ENCODE results near the gene SH3YL1.

Gene SH3YL1, protein sequence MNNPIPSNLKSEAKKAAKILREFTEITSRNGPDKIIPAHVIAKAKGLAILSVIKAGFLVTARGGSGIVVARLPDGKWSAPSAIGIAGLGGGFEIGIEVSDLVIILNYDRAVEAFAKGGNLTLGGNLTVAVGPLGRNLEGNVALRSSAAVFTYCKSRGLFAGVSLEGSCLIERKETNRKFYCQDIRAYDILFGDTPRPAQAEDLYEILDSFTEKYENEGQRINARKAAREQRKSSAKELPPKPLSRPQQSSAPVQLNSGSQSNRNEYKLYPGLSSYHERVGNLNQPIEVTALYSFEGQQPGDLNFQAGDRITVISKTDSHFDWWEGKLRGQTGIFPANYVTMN

DNA sequence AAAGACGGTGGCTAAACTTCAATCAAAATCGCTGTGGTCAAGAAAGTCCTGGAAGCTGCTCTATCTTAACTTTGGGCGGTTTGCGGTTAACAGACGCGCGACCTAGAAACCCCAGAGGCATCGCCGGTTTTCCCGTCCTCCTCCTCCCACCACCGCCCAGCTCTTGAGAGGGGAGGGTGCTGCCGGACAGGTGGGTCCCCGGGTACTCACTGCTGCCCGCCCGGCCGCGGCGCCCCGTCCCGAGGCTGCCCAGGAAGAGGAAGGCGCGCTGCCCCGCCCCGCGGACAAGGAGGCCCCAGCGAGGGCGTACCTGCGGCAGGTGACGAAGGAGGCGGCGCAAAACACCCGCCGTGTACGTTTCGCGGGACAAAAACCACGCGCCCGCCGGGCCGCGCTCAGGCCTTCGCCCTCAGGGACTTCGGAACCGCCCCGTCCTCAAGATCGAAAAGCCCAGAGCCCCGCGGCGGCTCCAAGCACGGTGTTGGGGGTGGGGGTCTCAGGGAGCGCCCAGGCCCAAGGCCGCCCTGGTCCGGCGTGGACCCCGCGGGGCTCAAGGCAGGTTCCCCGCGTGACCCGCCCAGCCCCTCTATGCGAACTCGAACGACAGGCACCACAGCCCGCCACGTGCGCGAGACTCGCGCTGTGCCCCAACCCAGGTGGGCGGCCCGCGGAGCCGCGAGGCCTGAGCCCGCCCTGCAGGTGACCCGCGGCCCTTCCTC, at the start of gene SH3YL1:
Gene SH3YL1, minus strand, starts transcription at position 259 of the 719 bp plus-strand sequence. Its CDS starts 48 bp downstream, at position 211.
- no peak for DNase-seq (ENCODE audit: low read depth)

DNA sequence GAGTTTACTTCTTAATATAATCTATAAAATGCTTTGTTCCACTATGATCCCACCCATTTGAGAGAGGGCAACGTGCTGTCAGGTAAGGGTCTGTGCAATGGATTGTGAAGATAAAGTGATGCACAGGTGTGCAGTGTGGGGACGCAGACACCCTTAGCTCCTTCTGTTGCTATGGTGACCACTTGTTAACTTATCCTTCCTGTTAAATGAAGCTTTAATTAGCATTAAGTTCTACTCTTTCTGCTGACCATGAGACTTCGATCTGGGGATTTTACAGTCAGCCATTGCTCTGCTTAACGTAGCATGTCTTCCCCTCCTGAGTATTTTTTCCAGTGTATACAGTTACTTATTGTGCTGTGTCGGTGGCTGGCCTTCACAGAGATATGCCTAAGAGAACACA, 47.2 kb upstream of the SH3YL1 start:
- DNase-seq (ENCODE audit: low read depth) = no peak

DNA sequence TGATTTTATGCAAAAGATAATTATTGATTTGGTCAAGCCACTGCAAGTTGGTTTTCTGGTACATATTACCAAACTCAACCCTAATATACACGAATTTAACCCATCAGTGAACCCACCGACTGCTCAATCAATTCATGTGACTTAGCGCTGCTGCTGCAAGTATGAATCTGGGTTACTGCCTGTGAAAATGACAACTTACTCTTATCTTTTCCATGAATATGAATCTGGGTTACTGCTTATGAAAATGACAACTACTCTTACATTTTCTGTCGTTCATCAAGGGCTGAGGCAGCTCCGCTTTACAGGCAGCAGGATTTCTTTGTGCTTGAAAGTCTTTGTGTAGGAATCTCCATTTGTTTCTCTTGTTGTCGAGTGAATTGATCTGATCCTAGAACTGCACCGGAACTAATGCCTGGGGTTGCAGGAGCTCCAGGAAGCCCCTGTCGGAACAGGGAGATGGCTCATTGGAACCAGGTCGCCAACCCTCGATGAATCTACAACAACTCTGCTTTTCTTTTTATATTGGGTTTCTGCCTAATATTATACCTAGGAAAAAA, 46.2 kb upstream of the SH3YL1 start:
- DNase-seq (ENCODE audit: low read depth) = no peak

DNA sequence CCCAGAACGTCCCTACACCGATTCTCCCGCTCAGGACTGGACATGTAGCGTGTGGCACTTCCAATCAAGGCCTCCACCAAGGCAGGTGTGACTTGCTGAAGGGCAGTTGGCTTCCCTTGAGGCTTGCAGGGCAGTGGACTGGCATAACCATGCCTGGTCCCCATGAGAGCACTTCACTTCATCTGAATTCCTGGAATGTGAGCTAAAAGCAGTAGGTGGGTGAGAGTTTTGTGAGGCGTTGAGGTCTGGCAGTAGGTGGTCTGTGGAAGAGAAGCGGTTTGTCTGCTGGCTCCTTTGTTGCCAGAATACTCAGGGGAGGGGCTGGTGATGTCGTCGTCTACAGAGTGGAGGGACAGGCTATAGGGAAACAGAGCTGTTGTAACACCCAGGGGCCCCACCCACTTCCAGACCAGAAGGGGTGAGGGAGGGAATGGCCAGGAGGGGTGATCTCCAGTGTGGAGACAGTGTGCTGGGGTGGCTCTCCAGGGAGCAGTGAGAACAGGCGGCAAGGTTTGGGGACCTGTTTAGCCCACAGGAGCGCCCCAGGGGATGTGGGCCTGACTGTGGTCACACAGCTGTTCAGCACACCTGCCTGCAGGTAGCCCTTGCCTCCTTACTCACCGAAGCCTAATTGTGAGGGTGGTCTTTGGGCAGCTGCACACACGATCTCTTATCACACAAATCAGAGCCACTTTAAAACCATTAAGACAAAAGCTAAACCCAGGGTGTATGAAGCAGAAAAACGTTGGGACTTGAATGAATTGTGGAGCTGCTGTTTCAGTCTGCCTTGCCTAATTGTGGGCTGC, 45.5 kb upstream of the SH3YL1 start:
- no peak for DNase-seq (ENCODE audit: low read depth)

DNA sequence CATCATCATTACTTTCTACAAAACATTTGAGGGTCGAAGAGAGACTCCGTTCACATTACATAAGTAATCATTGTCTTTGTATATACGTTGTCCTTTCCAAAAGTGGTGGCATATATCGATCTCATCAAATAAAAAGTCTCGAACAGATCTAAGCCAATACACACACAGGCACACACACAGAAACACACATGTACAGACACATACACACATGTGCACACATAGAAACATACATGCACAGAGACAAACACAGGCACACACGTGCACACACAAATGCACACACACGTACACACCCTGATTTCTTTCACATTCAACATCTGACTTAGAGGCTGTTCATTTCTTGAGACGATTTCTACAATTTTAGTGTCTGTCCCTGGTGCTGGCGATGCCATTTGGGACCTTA, 41.5 kb upstream of the SH3YL1 start:
- no peak for DNase-seq (ENCODE audit: low read depth)

DNA sequence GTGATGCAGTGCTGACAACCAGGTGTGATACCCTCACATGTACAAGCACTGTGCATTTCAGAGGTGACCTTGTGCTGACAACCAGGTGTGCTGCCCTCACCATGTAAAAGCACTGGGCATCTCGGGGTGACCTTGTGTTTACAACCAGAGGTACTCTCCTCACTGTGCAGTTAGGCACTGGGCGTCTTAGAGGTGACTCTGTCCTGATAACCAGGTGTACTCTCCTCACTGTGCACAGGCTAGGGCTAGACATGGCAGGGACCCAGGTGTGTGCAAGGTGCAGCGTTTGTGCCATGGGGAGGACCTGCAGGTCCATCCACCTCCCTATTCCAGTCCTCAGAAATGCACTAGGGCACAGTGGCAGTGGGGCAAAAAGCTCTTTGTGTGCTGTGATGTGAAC, 32.5 kb upstream of the SH3YL1 start:
- no peak for DNase-seq (ENCODE audit: low read depth)

DNA sequence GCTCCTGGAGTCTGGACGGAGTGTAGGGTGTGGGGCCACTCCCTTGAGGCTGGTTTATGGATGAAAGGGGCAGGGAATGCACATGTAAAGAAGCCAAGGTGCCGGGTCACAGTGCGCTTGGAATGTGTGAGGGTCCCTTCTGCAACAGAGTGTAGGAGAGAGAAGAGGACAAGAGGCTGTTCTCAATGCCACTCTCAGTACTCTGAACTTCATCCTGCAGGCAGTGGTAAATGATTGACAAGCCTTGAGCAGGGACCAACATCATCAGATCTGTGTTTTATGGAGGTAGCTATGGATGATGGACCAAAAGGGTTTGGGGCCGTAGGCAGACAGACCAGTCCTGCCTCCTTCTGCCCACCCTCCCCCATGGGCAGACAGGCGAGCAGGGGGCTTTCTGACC, 31.3 kb upstream of the SH3YL1 start:
- no peak for DNase-seq (ENCODE audit: low read depth)

DNA sequence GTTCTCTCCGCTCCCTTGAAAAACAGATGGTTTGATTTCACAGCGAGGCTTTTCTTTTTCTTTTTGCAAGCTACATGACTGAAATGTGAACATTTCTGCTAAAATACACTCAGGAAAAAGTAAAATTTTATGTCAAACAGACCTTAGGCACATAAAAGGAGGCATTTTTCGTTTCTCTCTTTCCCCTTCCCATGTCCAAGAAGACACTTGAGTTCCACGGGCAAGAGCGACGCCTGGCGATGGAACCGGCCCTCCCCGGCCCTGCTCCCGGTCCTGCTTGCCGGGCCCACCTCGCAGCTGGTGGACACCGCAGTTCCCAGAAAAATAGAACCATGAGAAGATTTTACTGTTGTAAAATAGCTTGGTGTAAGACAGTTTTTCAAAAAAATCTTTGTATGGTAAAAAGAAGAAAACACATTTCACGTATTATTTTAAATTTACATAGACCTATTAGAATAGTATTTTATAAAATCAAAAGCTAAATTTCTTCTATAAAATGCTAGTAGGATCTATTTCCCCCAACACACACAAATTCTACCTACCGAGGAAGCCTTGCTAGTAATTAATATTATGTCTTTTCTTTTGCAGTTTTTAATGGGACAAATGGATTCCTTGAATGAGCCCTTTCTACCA, 26.4 kb upstream of the SH3YL1 start:
- DNase-seq (ENCODE audit: low read depth) = peak; percentile 31

DNA sequence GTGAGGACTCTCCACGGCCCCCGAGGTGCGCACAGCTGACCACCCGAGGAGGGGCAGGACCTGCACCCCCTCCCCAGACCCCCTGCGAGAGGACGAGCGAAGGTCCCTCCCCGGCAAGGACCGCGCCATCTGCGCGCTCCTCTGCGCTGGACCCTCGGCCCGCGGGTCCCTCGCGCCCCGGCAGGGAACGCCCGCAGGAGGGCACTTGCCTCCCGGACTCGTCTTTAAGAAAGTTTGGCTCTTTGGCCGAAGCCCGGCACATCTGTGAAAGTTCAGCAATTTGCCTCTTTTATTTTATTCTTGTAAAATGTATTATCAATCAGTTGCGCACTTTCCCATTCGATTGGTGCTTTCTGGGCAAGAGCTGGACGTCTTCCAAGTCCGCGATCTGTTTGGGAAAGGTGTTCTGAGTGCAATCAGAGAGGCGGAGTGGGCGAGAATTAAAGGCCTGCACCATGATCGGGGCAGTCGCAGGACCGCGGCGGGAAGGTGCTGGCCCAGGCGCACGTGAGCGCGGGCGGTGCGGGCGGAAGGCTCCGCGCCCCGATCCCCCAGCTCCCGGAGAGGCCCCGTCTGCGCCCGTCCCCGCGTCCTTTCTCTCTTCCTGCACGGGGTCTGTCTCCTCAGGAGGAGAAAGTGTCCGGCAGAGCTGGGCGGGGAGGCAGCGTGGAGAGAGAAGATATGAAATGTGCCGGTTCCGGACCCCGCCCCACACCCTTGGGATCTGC, 25.7 kb upstream of the SH3YL1 start:
- DNase-seq (ENCODE audit: low read depth) = no peak

DNA sequence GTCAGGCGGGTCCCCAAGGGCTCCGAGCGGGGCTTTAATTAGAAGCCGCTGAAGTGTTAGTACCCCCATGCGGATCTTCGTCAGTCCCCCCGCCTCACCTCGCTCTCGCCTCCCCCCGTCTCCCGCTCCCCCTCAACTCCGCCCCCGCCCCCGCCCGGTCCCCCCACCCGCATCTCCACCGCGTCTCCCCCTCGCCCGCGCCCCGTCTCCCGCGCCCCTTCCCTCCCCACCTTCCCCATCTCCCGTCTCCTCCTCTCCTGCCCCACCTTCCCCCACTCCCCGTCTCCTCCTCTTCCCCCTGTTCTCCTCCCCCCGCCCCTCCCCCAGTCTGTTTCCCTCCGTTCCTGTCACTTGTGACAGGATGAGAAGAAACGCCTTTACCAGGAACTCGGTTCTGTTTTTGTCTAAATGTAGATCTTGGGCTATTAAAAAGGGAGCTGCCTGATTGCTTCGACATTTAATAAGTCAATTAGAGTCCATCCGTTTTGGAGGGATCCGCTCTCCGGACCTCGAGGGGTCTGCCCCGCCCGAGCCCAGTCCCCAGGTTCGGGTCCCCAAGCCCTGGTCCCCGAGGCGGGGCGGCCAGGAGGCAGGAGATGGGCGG, 25.0 kb upstream of the SH3YL1 start:
- no peak for DNase-seq (ENCODE audit: low read depth)

DNA sequence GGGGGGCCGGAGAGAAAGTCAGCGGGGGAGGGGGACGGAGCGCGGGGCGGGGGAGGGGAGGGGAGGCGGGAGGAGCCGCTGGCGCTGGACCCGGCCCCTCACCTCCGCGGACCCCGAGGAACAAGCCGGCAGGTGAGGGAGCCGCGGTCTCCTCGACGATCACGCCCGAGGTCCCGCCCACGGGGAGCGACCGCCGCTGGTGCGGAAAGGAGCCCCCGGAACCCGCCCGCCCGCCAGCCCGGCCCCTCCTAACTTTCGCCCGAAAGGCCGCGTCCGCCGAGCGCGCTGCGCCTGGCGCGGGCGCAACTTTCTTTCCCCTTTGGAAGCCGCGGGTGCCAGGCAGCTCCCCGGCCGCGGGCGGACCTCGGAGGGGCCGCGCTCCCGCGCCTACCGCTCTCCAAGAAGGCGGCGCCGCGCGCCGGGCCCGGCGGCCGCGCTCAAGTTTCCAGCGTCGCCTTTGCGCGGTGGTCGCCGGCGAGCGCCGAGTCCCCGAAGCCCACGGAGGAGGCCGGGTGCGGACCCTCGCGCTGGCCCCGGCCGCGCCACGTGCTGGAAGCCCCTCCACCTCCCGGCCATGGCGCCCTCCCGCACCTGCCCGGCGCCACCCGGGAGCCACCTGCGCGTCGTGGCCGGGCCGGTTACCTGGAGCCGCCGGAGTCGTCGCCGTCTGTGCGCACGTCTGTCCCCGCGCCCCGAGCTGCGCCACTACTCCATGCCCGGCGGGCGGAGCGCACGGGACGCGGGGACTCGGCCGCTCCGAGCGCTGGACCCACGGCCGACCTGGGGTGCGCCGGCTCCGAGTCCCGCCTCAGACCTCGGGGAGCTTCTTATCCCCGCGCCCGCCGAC, 24.3 kb upstream of the SH3YL1 start, which contains the start of gene ALKAL2:
Gene ALKAL2, minus strand, starts transcription at position 181 of the 847 bp plus-strand sequence. CDS start 256 bp downstream, outside the sequence.
- no peak for DNase-seq (ENCODE audit: low read depth)

DNA sequence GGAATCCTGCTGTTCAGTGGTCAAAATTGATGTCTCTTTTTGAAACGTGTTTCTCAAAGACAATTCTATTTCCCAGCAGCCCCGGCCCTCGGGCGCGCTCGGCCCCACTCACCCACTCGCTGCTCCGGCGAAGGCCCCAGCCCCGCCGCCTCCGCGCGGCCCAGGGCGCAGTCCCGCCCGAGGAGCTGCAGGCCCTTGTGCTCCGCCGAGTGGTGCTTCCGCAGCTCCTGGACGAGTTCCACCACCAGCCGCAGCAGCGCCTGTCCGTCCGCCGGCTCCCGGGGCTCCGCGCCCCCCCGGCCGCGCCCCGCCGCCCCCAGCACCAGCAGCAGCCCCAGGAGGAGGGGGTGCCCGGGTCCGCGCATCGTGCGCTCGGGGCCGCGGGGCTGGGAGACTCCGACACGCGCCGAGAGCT, 23.6 kb upstream of the SH3YL1 start:
- no peak for DNase-seq (ENCODE audit: low read depth)

DNA sequence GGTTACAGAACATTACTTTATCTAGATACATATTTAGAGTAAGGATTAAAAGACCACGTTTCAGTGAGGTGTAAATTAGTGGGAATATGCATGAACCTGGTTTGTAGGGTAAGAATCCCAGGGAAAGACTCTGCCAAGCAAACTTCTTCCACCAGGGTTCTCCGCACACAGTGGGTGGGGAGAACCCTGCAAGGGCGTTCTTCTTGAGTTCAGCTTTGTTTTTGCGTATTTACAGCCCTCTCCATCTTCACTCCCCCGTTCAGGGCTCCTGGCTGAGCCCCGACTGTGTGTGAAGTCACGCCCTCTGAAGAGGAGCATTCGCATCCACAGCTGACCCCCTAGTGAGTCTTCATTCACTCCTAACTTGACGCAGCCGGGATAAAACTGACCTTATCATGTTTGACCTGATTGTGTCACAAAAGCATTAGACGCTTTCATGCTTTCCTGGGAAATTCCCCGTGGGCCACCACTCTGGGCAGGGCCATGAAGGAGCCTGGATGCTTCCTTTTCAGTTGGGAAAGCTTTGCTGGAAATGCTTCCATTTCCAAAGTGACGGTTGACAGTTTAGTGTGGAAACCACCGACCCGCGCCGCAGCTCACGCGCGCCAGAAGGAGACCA, 23.1 kb upstream of the SH3YL1 start:
- no peak for DNase-seq (ENCODE audit: low read depth)

DNA sequence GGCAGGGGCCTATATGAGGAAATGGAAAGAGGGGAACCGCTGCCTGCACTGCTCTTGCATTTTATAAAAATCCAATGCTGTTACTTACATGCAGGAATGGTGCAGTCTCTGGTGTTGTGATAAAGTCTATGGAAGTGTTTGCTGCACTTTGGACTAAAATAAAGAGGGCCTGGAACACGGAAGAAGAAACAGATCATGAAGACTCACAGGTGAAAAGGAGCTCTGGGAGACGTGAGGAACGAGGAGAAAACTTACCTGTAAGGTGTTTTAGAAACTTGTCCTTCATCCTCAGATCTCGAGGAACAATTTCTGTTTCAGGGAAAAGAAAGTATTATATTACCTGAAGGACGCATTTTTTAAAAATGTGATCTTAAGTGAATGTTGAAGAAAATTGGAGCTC, 22.2 kb upstream of the SH3YL1 start:
- DNase-seq (ENCODE audit: low read depth) = no peak

DNA sequence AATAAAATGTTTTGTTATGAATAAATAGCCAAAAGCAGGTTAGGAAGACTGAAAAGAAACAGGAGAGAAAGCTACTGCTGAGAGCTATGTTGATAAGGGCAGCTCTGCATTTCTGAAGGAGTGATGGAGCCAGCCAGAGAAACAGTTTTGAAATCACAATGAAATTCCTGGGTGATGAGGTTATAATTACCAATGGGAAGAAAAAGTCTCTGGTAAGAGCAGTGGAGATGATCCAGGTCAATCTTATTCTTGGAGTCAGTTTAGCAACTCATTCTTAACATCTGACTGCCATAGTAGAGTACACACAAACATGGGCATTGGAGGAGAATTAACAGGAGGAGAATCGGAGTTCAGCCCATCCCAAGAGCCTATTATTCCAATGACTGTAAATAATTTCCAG, 21.7 kb upstream of the SH3YL1 start:
- DNase-seq (ENCODE audit: low read depth) = peak; percentile 40

DNA sequence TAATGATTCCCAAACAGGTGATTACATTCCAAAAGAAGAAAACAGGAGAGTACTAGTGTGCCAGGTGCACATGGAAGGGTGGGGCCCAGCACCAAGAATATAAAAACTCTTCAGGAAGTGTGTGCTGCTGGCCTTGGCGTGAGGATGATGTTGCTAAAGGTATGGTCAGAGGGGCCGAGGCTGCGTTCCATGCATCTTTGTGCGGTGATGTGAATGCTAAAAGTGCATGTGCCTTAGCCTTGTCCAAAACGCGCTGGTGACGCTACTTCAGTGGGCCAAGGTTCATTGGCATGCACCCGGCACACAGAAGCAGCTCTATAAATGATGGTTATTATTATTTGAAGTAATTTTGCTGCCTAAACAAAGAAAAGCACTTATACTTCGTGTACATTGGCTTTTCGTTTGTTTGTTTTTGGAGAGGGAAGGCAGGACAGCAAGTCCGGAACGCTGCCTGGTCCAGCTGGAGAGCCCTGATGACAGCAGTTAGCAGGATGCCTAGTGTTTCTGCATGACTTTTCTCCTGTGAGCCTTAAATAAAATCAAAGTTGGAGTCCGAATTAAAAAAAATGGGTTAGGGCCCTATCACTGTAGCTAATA, 21.2 kb upstream of the SH3YL1 start:
- DNase-seq (ENCODE audit: low read depth) = no peak

DNA sequence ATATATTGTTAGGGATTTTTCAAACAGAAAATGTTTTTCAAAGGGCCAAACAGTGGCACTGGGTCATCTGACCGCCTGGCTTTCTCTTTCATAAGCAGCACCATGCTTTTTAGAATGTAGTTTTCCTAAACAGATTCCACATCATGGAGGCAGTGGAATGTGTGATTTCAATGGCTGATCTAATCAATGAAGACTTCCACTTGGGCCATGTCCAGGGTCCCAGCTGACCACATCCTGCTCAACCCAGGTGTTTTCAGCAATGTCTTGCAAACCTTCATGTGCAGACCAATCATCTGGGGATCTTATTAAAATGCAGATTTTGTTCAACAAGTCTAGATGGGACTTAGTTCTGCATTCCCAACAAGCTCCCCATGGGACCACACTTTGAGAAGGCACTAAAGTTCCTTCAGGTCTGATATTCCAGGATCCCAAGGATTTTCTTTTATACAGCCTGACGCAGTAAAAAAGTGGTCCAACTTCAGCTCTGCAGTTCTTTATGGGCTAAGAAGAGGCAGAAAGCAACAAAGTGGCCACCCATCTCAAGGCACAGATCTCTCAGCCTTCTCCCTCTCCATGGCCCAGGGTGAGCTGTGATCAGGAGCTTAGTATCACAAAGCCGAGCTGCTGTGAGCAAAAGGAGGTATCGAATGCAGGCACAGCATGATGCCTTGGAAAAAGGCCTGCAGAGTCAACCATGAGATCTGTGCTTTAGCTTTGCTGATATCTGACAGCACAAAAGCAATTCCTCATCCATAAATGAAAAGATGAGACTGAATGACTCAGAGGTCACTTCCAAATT, 20.4 kb upstream of the SH3YL1 start:
- no peak for DNase-seq (ENCODE audit: low read depth)
